GM18861 (cell line): ENCODE results near the gene C1QL2.

ENCODE experiments used
- ATAC-seq: cut with Tn5 transposase; IDR thresholded peaks from one replicate; pipeline ENCODE4 v1.9.1; 2021; ENCODE audit not compliant: unreplicated experiment

The C1QL2 gene

DNA sequence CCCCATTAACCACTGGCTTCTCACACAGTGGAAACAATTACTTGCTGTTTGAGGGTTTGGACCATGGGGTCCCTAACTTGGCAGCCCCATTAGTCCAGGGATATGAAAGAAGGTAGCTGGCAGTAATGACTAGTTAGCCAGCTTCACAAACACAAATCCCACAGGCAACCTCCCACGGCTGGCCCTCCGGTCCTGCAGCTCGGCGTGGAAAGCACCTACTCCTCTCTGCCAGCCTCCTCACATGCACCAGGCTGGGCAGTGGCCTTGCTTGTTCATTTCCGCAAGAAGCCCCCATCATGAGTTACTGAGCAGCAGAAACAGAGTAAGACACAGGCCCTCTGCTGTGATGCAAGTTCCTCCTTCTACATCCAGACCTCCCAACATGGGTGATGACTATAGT, 13.7 kb downstream of the C1QL2 start:
- ATAC-seq: no peak

DNA sequence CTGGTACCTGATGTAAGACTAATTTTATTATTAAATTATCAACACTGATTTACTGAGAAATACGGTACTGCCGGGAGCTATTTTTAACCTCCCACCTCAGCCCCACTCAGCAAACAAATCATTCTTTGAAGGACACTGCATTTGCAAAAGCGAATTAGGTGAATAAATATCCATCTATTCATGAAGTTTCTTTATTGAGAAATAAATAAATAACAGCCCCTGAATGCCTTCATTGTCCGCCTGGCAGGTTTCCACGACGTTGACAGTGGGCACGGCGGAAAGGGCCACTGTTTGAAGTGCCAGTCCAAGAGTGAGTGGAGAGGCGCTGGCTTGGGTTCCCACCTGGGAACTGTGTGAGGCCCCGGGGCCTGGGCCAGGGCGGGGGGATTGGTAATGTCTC, 15.7 kb downstream of the C1QL2 start:
- ATAC-seq: no peak

DNA sequence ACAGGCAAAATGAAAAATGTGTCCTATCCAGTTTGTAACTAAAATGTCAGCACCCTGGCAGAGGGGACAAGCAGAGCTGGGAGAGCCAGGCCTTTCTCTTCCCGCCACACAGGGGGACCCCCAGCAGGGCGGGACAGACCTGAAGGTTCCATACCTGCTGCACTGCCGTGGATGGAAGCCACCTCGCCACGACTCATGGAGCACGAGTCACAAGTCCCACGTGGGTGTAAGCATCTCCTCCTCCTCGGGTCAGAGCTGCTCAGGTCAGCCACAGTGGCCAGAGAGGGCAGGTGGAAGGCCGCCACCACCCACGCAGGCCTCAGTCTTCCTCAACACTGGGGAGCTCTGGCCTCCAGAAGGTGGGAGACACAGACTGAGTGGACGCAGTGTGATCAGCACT, 21.0 kb downstream of the C1QL2 start:
- ATAC-seq: no peak

DNA sequence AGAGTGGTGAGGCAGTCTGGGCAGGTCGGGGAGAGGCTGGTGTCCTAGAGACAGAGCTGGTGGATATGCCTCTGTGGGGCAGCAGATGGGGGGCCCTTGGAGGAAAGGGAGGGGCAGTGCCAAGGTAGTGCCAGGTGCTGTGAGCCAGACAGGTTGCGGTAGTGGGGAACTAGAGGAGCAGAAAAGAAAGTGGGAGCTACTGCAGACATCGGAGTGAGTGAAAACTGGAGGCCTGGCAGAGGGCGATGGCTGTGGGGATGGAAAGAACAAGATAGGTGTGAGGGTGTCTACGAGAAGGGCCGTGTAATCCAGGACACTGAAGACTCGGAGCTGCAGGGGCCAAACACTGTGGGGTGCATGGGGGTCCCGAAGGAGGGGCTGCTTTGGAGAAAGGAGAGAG, 21.7 kb downstream of the C1QL2 start:
- no peak for ATAC-seq

DNA sequence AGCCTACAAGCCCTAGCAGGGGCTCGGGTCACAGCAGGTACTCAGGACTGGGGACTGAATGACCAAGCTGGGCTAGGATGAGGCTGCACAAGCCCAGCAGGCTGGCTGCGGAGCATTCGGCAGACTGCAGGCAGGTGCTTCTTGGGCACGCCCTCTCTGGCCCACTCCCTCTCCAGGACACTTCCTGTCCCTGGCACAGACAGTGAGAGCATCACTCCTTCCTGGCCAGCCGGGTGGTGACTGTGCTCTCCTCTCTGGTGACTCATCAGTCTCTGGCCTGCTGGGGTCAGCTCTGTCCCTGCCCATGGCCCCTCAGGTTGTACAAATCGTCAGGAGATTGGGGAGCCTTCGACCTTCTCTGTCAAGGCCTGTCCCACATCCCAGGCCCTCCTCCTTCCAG, 22.5 kb downstream of the C1QL2 start:
- no peak for ATAC-seq

DNA sequence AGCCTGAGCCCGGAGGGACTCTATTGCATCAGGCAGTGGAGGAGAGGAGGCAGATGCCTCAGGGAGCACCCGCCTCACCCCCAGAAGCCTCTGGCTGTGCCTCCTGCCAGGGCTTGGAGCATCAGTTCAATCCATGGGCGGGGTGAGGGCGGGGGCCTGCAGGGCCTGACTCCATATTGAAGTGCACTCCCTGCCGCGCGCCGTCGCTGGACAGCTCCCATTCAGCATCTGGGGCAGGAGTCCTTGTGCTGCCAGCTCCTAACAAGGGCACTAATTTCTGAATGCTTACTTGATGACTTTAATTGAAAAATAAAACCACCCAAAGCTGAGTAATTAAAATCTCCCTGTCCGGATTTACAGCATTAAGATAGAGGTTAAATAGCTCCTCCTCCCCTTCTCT, 23.8 kb downstream of the C1QL2 start:
- no peak for ATAC-seq

DNA sequence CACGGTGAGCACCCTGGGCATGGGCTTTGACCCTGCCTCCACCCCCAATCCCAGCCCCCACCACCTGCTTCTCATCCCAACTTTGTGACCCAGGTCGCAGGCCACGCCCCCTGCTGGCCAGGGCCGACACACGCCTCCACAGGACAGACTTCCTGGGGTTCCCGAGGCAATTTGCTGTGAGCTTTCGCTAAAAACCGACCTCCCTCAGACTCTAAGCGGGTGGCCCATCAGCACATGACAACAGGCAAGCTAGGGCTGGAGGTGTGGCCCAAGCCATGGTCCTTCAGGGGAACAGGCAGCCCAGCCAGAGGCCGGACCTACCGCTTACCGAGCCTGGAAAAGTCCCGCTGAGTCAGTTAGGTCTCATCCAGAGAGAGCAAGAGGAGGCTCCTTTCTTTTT, 31.9 kb downstream of the C1QL2 start:
- no peak for ATAC-seq

DNA sequence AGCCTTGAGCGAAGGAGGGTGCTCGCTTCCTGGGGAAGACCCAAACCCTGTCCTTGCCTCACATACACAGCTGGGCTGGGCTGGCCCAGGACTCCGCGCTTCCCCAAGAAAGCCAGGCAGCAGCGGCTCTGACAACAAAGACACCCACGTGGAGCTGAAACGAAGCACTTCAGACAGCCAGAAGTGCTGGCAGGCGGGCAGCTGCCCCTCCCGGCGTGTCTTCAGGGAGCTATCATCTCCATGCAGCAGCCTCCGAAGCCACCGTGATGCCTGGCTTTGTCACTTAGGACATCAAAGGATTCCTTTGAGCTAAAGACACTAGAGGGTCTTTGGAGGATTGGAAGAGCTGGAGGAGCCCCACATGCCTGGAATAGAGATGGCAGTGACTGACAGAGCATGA, 35.2 kb downstream of the C1QL2 start:
- no peak for ATAC-seq

DNA sequence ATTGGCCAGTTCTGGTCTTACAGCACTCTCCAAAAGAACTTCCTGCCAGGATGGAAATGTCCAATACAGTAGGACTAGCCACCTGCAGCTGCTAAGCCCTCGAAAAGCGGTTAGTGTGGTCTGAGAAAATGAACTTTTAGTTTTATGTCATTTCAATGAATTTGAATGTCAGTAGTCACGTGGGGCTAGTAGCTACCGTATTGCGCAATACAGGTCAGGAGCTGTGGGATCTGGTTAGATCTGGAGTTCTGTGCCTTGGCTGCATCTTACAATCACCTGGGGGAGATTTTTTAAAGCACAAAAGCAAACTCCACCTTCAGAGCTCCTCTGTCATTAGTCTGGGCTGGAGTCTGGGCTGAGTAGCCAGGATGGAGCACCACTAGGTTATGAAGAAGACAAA, 35.9 kb downstream of the C1QL2 start:
- ATAC-seq: no peak

DNA sequence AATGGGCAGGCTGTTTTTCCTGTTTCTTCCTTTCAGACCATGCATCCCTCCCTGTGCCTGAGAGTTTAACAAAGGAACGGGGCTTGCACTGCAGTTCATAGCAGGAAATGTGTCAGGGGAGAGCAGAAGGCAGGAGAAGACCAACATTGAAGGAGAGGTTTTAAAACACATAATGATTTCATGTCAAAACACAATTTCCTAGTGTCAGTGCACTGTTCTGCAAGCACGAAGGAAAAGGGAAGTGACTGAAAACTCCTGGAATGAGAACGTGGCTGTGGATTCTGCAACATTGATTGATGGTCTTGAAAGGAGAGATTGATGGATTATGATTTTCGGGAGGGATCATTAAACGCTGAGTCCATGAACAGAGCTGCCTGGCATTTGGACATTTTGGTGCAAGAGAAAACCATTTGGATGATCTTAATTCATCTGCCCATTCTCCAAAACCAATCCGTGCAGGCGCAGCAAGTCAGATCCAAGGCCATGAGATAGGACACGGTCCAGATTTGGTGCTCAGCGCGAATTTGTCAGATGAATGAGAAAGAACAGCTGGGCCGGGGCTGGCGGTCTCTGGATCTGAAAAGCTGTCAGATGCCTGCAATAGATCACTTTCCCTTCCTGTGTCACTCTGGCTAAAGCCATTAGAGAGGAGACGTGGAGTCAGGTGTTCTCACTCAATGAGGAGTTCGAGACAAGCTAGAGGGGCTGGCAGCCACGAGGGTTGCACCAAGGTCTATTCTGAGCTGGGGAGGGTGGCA, 38.4 kb downstream of the C1QL2 start:
- no peak for ATAC-seq

DNA sequence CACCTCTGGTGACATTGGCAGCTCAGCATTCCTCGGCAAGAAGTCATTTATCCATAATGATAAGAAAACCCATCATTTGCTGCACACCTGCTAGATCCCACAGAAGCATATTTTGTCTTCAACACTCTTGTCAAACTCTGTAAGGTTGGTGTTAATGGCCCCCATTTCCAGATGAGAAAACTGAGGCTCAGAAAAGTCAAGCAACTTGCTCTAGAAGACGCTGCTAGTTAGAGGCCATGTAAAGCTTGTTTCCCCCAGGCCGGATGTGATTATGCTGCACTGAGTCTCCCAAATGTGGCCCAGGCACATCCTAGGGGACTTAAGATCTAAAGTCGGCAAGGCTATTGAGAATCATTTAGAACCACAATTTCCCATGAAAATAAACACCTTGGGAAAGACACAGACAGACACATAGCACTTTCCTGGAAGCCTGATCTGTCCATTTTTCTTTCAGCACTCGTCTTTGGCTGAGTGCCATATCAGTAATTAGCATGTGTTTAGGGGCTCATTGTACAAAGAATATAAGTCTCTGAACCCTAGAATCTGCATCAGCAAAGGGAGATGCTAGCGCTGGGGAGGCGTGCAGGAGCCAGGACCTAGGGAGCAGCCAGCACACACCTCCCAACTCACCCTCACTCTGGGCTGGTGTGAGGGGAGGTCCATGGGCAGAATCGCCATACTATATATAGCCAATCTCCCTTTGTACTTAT, 39.3 kb downstream of the C1QL2 start:
- no peak for ATAC-seq

DNA sequence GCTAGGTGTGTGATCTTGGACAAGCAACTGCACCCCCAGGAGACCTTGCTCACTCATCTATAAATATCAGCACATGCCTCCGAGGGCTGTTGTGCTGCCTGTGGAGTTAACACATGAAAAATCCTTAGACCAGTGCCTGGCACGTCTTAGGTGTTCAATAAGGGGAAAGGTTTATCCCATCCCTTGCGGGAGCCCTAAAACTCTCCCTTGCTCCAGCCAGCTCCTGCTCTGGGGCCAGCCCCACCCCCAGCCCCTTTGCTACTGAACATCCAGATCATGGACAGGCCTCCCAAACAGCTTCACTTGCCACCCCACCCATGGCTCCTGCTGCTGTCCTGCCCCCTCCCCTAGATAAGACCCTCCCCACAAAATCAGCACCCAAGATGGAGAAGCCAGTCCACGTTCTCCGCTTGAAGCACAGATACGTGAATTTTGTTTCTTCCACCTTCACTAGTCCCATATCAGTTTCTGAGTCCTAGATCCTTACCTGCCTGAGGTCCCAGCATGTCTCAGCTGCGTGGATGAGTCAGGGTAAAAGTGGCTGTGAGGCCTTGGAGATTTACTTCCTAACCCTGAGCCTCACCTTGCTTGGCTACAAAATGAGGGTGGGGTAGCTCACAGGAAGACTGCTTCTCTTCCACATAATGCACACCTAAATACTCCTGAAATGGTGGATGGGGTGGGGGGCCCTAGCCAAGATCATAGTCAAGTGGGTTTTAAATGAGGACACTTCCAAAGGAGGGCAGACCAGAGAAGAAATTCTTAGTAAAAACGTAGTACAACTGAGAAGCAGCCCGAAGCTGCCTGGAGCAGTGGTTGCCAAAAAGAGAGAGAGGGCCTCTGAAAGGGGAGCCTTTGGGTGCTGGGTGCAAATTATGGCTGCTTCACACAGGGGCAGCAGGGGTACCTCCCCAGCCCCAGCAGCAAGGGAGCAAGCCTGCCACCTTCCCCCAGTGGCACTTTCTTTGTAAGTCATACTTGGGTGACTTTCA, 40.4 kb downstream of the C1QL2 start:
- ATAC-seq: no peak

DNA sequence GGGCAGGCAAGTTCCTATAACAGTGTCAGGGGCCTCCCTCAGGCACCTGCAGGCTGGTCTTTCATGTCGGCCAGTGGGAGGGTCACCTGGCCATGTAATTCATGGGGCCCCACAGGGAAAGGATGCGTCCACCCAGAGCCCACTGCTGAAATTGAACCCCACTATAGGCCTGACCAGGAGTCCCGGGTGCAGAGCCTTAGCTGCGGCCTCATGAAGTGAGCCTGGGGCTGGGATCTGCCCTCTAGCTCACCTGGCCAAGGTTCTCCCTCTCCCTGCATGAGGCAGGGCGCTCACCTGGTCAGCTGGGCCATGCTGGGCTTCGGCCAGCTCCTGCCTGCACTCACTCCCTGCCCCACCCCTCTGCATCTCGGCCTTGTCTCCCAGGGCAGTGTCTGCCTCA, 41.1 kb downstream of the C1QL2 start:
- no peak for ATAC-seq

DNA sequence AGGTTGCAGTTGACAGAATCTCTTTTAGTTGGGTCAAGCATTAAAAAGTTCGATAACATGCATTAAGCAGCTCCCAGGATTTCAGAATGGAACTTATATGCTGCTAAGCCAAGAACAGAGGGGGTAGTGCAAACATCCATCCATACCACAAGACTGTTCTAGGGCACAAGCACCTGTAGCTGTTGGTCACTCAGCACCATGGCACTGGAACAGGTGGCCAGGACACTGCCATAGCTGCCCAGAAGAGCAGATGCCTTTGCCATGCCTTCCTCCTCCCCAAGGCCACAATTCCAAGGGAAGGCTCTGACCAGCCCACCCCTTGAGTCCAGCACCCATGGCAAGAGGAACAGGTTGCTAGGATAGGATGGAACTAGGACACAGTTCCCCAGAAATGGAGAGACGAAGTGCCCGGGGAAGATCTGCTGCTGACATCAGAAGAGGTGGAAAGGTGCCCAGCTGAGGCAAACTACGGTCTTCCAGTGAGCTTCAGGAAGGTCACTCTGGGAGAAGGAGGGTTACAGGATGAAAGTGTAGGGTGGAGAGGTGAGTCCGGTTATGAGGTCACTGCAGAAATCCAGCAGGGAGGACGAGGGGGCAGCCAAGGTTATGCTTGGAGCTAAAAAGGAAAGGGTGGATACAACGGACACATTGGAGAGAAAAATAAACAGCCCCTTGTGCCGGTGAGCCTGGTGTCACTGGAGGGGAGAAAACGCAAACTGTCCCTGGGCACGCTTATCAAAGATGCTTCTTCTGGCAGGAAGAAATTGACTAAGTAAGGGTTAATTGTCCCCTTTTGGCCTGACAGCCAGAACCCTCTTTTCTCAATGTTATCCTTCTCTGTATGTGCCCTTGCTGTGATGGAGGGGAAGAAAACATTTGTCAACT, 41.9 kb downstream of the C1QL2 start:
- ATAC-seq: no peak

DNA sequence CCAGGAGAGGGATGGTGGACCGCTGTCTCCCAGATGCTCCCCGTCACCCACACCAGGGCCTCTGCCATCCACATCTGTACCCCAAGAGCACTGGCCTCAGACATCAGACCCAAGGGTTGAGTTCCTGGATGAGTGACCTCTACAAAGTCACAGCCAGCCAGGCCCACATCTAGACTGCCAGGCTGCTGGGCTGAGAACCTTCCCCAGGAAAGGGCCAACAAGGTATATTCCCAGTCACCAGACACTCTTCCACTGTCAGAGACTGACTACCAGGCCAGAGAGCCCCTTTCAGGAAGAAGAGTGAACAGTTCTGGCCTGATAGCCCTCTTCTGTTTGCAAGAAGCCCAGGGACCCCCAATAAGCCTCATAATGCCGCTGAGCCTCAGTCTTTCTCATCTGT, 44.3 kb downstream of the C1QL2 start:
- no peak for ATAC-seq

DNA sequence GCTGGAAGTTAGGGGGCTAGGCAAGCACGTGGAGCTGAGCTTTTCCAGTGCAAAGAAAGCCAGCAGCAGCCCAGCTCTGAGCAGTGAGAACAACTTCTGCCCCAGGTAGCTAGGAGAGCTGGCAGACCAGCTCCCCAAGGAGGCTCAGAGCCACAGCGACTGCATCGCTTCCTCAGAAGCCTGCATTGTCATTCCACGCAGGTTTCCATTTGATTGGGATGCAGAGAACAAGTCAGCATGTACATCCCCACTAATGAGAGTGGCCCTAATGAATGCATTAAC, 45.1 kb downstream of the C1QL2 start:
- no peak for ATAC-seq

DNA sequence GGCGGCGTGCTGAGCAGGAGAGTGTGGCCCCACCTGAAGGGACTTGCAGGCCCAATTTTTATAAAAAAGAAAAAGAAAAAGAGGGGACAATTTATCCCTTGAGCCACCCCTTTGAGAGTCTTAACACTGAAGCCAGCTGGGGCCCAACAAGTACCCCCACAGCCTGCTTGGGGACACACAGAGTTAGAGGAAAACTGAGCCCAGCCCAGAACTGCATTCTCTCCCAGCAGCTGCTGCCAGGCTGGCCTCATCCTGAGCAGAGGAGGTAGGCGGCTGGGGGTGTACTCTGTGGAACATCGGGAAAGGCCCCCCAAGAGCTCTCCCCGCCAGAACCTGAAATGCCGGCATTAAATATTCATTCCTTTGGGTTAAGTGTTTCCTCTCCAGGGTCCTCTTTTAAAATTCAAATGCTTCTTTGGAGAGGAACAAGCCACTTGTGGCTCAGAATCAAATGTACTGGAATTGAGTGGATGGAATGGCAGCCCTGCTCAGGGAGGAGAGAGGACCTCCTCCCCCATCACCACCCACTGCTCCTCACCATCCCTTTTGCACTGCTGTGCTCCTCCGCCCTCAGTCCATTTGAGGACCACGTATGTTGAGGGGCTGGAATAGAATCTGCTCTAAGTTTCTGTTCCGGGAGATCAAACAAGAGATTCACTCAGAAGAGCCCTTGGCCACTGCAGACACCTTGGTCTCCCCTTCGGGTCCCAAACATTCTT, 45.6 kb downstream of the C1QL2 start:
- no peak for ATAC-seq

DNA sequence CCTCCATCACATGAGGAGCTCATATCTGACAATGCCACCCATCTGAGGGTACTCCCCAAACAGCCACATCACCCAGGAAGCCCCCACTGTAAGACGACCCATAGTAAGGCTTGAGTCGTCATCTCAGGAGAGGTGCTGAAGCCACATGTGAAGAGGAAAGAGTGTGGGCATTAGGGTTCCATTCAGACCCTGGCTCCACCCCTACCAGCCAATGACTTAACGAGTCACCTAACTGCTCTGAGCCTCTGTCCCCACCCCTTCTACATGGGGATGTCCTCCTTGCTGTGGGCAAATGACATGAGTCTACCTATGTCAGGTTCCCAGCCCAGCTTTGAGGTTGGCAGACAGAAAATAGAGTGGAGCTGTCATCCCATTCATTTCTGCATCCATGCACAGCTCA, 46.3 kb downstream of the C1QL2 start:
- ATAC-seq: no peak

DNA sequence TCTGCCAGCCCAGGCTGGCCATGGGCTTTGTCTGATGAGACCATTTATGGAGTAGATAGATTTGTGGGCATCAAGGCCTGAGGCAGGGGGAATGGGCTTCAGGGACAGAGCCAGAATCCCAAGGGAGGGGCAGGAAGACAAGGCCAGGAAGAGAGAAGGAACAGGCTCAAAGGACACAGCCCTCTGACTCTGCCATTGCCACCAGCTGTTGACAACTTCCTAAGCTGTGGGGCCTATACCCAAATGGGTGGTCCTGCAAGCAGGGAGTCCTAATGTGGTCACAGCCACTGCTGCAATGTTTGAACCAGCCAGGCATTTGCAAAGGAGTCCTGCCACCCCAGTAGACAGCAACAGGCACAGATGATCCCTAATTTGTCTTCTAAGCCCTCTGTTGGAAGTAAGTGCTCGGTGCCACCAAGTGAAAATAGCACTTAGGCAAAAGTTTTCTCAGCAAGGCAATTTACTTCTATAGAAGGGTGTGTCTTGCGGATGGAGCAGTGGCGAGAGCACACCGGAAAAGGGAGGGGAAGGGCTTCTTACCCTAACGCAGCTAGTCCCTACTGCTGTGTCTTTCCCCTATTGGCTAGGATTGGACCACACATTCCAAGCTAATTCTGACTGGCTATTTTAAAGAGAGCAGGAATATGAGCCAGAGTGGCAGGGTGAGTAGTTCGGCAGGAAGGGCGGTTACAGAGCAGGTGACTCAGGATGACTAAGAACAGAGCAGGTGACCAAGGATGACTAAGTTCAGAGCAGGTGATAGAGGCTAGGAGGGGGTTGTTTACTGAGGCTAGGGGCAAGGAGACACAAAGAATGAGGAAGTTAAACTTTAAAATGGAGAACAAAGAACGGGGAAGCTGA, 47.2 kb downstream of the C1QL2 start:
- ATAC-seq: no peak
